ENCODE data around the gene HLA-C.
"Not testable (repeated sequence)": the region's sequence is repeated elsewhere in the genome, so short reads cannot be mapped to it uniquely, and the experiment has no call there.

Gene HLA-C

GRCh38 chr6:31271641-31272357 is at the start of gene HLA-C:
TSS of gene HLA-C (minus strand) at chr6:31272092. CDS start at chr6:31272071, 21 bp downstream.
- in situ Hi-C loops (cut with HindIII; ENCODE audit: low sequenced_read_pairs), result no loop called here

GRCh38 chr6:31321005-31321707 is 49.3 kb upstream of the HLA-C start:
- in situ Hi-C loops (cut with HindIII; ENCODE audit: low sequenced_read_pairs), result no loop called here

- in situ Hi-C loops (cut with HindIII; ENCODE audit: low sequenced_read_pairs), result loop anchor here (10.0 kb wide), 1 partner anchor 72 kb away; no protein-coding TSS in a partner anchor
These were observed 45.1 kb upstream of the HLA-C start for GRCh38 chr6:31317036-31317435.

GRCh38 chr6:31309641-31310040 is 37.7 kb upstream of the HLA-C start:
- in situ Hi-C loops (cut with HindIII; ENCODE audit: low sequenced_read_pairs), result loop anchor here (10.0 kb wide), 1 partner anchor 65 kb away; no protein-coding TSS in a partner anchor

GRCh38 chr6:31308845-31309175 is 36.9 kb upstream of the HLA-C start:
- in situ Hi-C loops (cut with HindIII; ENCODE audit: low sequenced_read_pairs), result no loop called here

- in situ Hi-C loops (cut with HindIII; ENCODE audit: low sequenced_read_pairs), result no loop called here
These were observed 36.4 kb upstream of the HLA-C start for GRCh38 chr6:31308050-31308844.

- in situ Hi-C loops (cut with HindIII; ENCODE audit: low sequenced_read_pairs), result no loop called here
These were observed 35.8 kb upstream of the HLA-C start for GRCh38 chr6:31307669-31308049.

- in situ Hi-C loops (cut with HindIII; ENCODE audit: low sequenced_read_pairs), result no loop called here
These were observed 33.9 kb upstream of the HLA-C start for GRCh38 chr6:31305703-31306219.

GRCh38 chr6:31304683-31305082 is 32.8 kb upstream of the HLA-C start:
- in situ Hi-C loops (cut with HindIII; ENCODE audit: low sequenced_read_pairs), result no loop called here

GRCh38 chr6:31300797-31301196 is 28.9 kb upstream of the HLA-C start:
- in situ Hi-C loops (cut with HindIII; ENCODE audit: low sequenced_read_pairs), result no loop called here

- in situ Hi-C loops (cut with HindIII; ENCODE audit: low sequenced_read_pairs), result no loop called here
These were observed 28.1 kb upstream of the HLA-C start for GRCh38 chr6:31299947-31300346.

- in situ Hi-C loops (cut with HindIII; ENCODE audit: low sequenced_read_pairs), result no loop called here
These were observed 27.6 kb upstream of the HLA-C start for GRCh38 chr6:31299511-31299910.

- in situ Hi-C loops (cut with HindIII; ENCODE audit: low sequenced_read_pairs), result no loop called here
These were observed 22.2 kb upstream of the HLA-C start for GRCh38 chr6:31294056-31294455.

GRCh38 chr6:31293343-31293742 is 21.5 kb upstream of the HLA-C start:
- in situ Hi-C loops (cut with HindIII; ENCODE audit: low sequenced_read_pairs), result no loop called here

- in situ Hi-C loops (cut with HindIII; ENCODE audit: low sequenced_read_pairs), result no loop called here
These were observed 17.9 kb upstream of the HLA-C start for GRCh38 chr6:31289788-31290187.

- in situ Hi-C loops (cut with HindIII; ENCODE audit: low sequenced_read_pairs), result no loop called here
These were observed 15.7 kb upstream of the HLA-C start for GRCh38 chr6:31287619-31288018.

GRCh38 chr6:31285982-31286381 is 14.1 kb upstream of the HLA-C start:
- in situ Hi-C loops (cut with HindIII; ENCODE audit: low sequenced_read_pairs), result no loop called here

GRCh38 chr6:31285486-31285885 is 13.6 kb upstream of the HLA-C start:
- in situ Hi-C loops (cut with HindIII; ENCODE audit: low sequenced_read_pairs), result no loop called here

- in situ Hi-C loops (cut with HindIII; ENCODE audit: low sequenced_read_pairs), result not testable (repeated sequence)
These were observed 7.8 kb upstream of the HLA-C start for GRCh38 chr6:31279647-31280046.

- in situ Hi-C loops (cut with HindIII; ENCODE audit: low sequenced_read_pairs), result no loop called here
These were observed 1.1 kb upstream of the HLA-C start for GRCh38 chr6:31272836-31273626.

- in situ Hi-C loops (cut with HindIII; ENCODE audit: low sequenced_read_pairs), result no loop called here
These were observed 544 bp upstream of the HLA-C start for GRCh38 chr6:31272436-31272835.
